OCI-LY1 (cell line): ENCODE results near the gene HKDC1.

Source experiments
- EZH2 ChIP-seq: fragments of 200-600 bp; sonication (generic), shearing (Covaris generic); IDR thresholded peaks from 2 replicates; pipeline ENCODE4 v1.8.0; 2017; ENCODE audit warnings: borderline replicate concordance, mixed run types, mild to moderate bottlenecking, antibody characterized with exemption, low read length, moderate library complexity, mixed read lengths
- TF ChIP-seq, protein P1 (sequence below): fragments of 200-600 bp; sonication (generic), shearing (Covaris generic); IDR thresholded peaks from 2 replicates; pipeline ENCODE4 v1.5.1; 2017; ENCODE audit warnings: mild to moderate bottlenecking, antibody characterized with exemption, low read length, moderate library complexity, mixed read lengths

DNA sequence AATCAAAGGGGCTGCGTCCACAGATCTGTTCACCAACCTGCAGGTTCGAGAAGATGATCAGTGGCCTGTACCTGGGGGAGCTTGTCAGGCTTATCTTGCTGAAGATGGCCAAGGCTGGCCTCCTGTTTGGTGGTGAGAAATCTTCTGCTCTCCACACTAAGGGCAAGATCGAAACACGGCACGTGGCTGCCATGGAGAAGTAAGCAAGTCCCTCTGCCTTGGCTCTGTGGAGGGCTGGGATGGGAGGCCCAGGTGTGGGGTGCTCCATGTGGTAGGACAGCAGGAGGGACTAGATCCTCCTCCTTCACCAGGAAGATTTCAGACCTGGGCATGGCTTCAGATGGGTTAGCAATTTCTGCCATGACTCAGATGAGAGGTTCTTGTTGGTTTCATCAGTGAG, 25.9 kb downstream of the HKDC1 start:
- TF ChIP-seq, protein P1, sequence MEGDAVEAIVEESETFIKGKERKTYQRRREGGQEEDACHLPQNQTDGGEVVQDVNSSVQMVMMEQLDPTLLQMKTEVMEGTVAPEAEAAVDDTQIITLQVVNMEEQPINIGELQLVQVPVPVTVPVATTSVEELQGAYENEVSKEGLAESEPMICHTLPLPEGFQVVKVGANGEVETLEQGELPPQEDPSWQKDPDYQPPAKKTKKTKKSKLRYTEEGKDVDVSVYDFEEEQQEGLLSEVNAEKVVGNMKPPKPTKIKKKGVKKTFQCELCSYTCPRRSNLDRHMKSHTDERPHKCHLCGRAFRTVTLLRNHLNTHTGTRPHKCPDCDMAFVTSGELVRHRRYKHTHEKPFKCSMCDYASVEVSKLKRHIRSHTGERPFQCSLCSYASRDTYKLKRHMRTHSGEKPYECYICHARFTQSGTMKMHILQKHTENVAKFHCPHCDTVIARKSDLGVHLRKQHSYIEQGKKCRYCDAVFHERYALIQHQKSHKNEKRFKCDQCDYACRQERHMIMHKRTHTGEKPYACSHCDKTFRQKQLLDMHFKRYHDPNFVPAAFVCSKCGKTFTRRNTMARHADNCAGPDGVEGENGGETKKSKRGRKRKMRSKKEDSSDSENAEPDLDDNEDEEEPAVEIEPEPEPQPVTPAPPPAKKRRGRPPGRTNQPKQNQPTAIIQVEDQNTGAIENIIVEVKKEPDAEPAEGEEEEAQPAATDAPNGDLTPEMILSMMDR: no peak
- no peak for TF ChIP-seq EZH2
